ENCODE measurements around the gene PECR. TPM values are rescaled to one million over a fixed set of nuclear protein-coding genes. Genes with fewer than 3 reads are reported as not detected.
A peak's percentile ranks its signal among the peaks of the same experiment; 100 is the strongest.

PECR gene
- 8.1 TPM for polyA plus RNA-seq (ENCODE audit: insufficient read length)

- DNase-seq: peak; percentile 50
These were observed at the start of gene PECR, which contains the start of gene TMEM169 for GRCh38 chr2:216081487-216082116. Gene PECR (minus strand): TSS chr2:216081809. CDS start chr2:216081741, 68 bp downstream. Gene TMEM169 (plus strand): TSS chr2:216081919. CDS start chr2:216095964, 14,045 bp downstream.

- no peak for DNase-seq
These were observed 48.9 kb upstream of the PECR start for GRCh38 chr2:216130346-216130971.

- no peak for DNase-seq
These were observed 45.3 kb upstream of the PECR start for GRCh38 chr2:216126943-216127342.

- DNase-seq: no peak
These were observed 39.6 kb upstream of the PECR start for GRCh38 chr2:216121255-216121654.

GRCh38 chr2:216119986-216120385, 38.4 kb upstream of the PECR start:
- DNase-seq: no peak

- no peak for DNase-seq
These were observed 37.5 kb upstream of the PECR start for GRCh38 chr2:216119146-216119545.

GRCh38 chr2:216118474-216118873, 36.9 kb upstream of the PECR start:
- DNase-seq: no peak

GRCh38 chr2:216117561-216118340, 36.1 kb upstream of the PECR start:
- DNase-seq: no peak

GRCh38 chr2:216116418-216116817, 34.8 kb upstream of the PECR start:
- no peak for DNase-seq

- peak; percentile 99 for DNase-seq
These were observed 33.3 kb upstream of the PECR start for GRCh38 chr2:216114714-216115531.

GRCh38 chr2:216114382-216114713, 32.7 kb upstream of the PECR start:
- no peak for DNase-seq

- no peak for DNase-seq
These were observed 32.0 kb upstream of the PECR start for GRCh38 chr2:216113572-216113971.

GRCh38 chr2:216112926-216113325, 31.3 kb upstream of the PECR start:
- no peak for DNase-seq

- DNase-seq: no peak
These were observed 29.5 kb upstream of the PECR start for GRCh38 chr2:216111122-216111521.

GRCh38 chr2:216110620-216111019, 29.0 kb upstream of the PECR start:
- no peak for DNase-seq

GRCh38 chr2:216109962-216110614, 28.5 kb upstream of the PECR start:
- DNase-seq: no peak

- peak; percentile 98 for DNase-seq
These were observed 27.6 kb upstream of the PECR start, which contains the start of gene XRCC5 for GRCh38 chr2:216108967-216109921. Gene XRCC5 (plus strand): TSS chr2:216109348. CDS start chr2:216109437, 89 bp downstream.

GRCh38 chr2:216108310-216108966, 26.8 kb upstream of the PECR start:
- no peak for DNase-seq

- no peak for DNase-seq
These were observed 26.2 kb upstream of the PECR start for GRCh38 chr2:216107760-216108159.

- DNase-seq: no peak
These were observed 25.7 kb upstream of the PECR start for GRCh38 chr2:216107320-216107719.
